Activated naive CD4-positive, alpha-beta T cell treated with anti-CD3 and anti-CD28 coated beads, Interleukin-2, amount 50 U/mL, for 24 hours (primary cell): ENCODE measurements around the gene NDC1.
"Not testable (repeated sequence)": the region's sequence is repeated elsewhere in the genome, so short reads cannot be mapped to it uniquely, and the experiment has no call there.

ENCODE experiments used
- H3K27ac Mint-ChIP-seq: one replicate; pipeline ENCODE4 v1.8.0; 2021; ENCODE audit warnings: mild to moderate bottlenecking, mixed read lengths
- H3K27me3 Mint-ChIP-seq: one replicate; pipeline ENCODE4 v1.8.0; 2021; ENCODE audit warnings: mixed read lengths
- H3K36me3 Mint-ChIP-seq: one replicate; pipeline ENCODE4 v1.8.0; 2021; ENCODE audit warnings: mixed read lengths
- H3K4me1 Mint-ChIP-seq: one replicate; pipeline ENCODE4 v1.8.0; 2021; ENCODE audit warnings: mixed read lengths
- H3K4me3 Mint-ChIP-seq: one replicate; pipeline ENCODE4 v1.8.0; 2021; ENCODE audit warnings: mild to moderate bottlenecking, mixed read lengths
- H3K9me3 Mint-ChIP-seq: one replicate; pipeline ENCODE4 v1.8.0; 2021; ENCODE audit warnings: mixed read lengths

NDC1 gene, protein sequence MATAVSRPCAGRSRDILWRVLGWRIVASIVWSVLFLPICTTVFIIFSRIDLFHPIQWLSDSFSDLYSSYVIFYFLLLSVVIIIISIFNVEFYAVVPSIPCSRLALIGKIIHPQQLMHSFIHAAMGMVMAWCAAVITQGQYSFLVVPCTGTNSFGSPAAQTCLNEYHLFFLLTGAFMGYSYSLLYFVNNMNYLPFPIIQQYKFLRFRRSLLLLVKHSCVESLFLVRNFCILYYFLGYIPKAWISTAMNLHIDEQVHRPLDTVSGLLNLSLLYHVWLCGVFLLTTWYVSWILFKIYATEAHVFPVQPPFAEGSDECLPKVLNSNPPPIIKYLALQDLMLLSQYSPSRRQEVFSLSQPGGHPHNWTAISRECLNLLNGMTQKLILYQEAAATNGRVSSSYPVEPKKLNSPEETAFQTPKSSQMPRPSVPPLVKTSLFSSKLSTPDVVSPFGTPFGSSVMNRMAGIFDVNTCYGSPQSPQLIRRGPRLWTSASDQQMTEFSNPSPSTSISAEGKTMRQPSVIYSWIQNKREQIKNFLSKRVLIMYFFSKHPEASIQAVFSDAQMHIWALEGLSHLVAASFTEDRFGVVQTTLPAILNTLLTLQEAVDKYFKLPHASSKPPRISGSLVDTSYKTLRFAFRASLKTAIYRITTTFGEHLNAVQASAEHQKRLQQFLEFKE

DNA sequence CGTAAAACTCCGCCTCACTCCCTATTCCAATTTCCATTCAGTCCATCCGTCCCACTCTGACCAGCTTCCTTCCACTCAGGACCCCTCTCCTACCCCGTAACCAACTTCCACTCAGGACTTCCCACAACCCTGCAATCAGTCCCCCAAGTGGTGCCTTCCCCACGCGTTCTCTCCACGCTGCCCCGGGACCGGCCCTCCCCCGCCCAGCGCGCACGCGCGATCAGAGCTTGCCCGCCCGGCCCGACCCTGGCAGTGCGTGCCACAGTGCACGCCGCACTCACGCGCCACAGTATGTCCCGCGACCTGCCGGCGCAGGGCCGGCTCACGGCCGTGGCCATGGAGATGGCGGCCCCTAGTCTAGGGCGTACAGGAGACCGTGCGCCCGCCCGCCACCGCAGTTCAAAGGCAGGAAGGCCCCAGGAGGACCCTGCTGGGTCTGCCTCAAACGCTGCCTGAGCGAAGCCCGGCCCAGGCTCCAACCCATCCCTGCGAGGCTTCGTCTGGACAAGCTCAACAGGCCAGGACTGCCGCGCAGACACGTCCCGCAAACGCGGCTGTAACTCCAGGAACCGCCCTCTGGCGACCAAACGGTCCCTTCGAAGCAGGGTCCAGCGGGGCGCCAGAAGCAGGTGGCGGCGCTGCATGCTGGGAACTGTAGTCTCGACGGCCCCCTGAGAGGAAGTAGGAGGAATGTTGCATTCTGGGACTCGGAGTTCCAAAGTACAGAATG is at the start of gene NDC1:
TSS of gene NDC1 (minus strand) at position 373 of the 730 bp plus-strand sequence. CDS start at position 338, 35 bp downstream.
- peaks cover 29% of the 10 kb centered on the region for H3K4me1 Mint-ChIP-seq
- peak within 1 kb of the TSS; percentile 98 for H3K4me3 Mint-ChIP-seq
- H3K27ac Mint-ChIP-seq = peak within 1 kb of the TSS; percentile 98
- H3K9me3 Mint-ChIP-seq = no peaks in the 10 kb centered on the region
- H3K27me3 Mint-ChIP-seq = no peaks in the 10 kb centered on the region
- peaks cover 5% of the 10 kb centered on the region for H3K36me3 Mint-ChIP-seq

- peaks cover 16% of the 10 kb centered on the region for H3K36me3 Mint-ChIP-seq
- not testable (repeated sequence) for H3K4me3 Mint-ChIP-seq
Observed at GRCh38 chr1:53883600-53883999, 45.5 kb upstream of the NDC1 start.

GRCh38 chr1:53881853-53882252 is 43.8 kb upstream of the NDC1 start:
- H3K36me3 Mint-ChIP-seq = peaks cover 20% of the 10 kb centered on the region
- H3K27ac Mint-ChIP-seq = peak overlapping the region; percentile 44
- not testable (repeated sequence) for H3K9me3 Mint-ChIP-seq, H3K27me3 Mint-ChIP-seq, H3K4me3 Mint-ChIP-seq
- H3K4me1 Mint-ChIP-seq = peaks cover 29% of the 10 kb centered on the region

More at GRCh38 chr1:53883600-53883999, 45.5 kb upstream of the NDC1 start:
- H3K27ac Mint-ChIP-seq, H3K9me3 Mint-ChIP-seq, H3K27me3 Mint-ChIP-seq: not testable (repeated sequence)
- H3K4me1 Mint-ChIP-seq = peaks cover 45% of the 10 kb centered on the region

DNA sequence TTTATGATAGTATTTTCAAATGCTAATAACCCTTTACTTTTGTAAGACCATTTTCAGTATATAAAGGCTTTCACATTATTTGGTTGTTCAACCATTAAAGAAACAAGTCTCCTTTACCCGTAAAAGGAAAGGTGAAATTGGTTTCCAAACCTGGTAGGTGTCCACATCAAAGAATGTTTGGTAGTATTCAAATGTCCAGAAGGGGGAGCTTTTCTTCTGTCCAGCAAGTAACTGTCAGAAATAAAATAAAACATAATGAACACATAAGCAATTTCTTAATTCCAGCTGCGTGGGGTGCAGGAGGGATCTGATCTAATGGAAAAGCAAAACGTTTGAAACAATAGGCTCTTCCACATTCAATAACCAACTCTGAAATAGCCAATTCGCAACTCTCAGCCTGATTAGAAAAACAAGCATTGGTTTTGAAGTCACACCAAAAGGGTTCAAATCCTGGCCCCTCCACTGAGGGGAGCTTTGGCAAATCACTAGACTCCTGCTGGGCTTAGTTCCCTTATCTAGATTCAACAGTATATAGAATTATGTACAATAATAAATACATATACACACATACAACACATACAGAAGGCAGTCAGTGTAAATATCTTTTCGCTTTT is 40.5 kb upstream of the NDC1 start:
- Mint-ChIP-seq H3K9me3 (no peaks in the 10 kb centered on the region), H3K36me3 (peaks cover 24% of the 10 kb centered on the region), H3K27me3 (no peaks in the 10 kb centered on the region), H3K4me1 (peaks cover 13% of the 10 kb centered on the region), H3K27ac (no peak overlapping the region), H3K4me3 (no peak overlapping the region)

DNA sequence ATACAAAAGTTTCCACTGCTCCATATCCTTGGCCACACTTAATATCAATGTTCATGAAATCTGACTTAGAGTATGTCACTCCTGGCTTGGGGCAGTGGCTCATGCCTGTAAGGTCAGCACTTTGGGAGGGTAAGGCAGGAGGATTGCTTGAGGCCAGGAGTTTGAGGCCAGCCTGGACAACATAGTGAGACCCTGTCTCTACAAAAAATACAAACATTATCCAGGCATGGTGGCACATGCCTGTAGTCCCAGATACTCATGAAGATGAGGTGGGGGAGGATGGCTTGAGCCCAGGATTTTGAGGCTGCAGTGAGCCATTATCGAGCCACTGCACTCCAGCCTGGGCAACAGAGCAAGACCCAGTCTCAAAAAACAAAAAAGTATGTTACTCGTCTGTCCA is 37.1 kb upstream of the NDC1 start:
- not testable (repeated sequence) for H3K27me3 Mint-ChIP-seq, H3K4me3 Mint-ChIP-seq, H3K27ac Mint-ChIP-seq, H3K4me1 Mint-ChIP-seq, H3K9me3 Mint-ChIP-seq
- peaks cover 15% of the 10 kb centered on the region for H3K36me3 Mint-ChIP-seq

DNA sequence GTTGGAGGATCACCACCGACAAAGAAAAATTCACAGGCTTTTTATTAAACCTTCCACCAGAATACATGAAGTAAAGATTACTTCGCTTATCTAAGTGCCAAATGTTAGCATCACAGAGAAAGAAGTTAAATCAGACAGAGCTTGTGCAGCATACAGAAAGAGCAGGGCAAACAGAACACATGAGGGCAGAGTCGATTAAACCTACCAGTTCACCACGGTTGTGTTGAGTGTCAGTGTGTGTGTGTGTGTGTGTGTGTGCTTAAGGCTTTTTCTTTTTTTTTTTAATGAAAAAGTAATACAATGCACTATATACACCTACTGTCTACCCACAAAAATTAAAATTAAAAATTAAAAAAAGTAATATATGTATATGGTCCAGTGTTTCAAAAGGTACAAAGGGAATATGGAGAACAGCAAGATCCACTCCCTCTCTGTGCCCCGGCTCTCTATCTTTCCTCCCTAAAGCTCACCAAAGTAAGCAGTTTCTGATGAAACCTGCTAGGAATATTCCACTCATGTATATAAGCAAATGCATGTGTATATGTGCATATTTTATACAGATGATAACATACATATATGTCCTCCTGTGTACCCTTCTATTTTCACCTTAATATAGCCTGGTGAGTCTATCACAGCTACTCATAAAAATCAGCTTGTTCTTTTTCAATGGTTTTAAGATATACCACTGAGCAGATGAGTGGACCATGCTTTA is 33.8 kb upstream of the NDC1 start:
- no peaks in the 10 kb centered on the region for H3K4me1 Mint-ChIP-seq
- H3K27ac Mint-ChIP-seq = no peak overlapping the region
- peaks cover 15% of the 10 kb centered on the region for H3K36me3 Mint-ChIP-seq
- no peaks in the 10 kb centered on the region for H3K9me3 Mint-ChIP-seq
- H3K27me3 Mint-ChIP-seq = no peaks in the 10 kb centered on the region
- H3K4me3 Mint-ChIP-seq = no peak overlapping the region

DNA sequence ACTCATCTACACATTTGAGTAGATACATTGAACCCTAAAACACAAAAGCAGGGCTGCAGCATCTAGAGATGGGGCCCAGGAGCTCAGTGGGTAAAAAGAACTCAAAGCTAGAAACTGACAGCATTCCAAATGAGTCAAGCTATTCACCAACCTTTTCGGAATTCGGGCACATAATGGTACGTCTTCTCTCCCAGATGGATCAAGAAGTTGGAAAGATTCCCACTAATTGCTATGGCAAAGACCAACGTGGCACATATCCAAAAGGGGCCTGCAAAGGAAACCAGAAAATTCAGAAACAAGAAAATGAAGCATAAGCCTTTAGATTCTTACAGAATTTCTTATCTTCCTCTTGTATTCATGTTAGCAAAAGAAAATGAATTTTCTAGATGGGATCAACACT is 33.1 kb upstream of the NDC1 start:
- Mint-ChIP-seq H3K9me3 (no peaks in the 10 kb centered on the region), H3K36me3 (peaks cover 17% of the 10 kb centered on the region), H3K4me1 (no peaks in the 10 kb centered on the region)

GRCh38 chr1:53869454-53870117 is 31.5 kb upstream of the NDC1 start:
- no peaks in the 10 kb centered on the region for H3K9me3 Mint-ChIP-seq

More for the DNA sequence above, 33.1 kb upstream of the NDC1 start:
- Mint-ChIP-seq H3K27me3 (no peaks in the 10 kb centered on the region), H3K4me3 (no peak overlapping the region), H3K27ac (no peak overlapping the region)

GRCh38 chr1:53868565-53868964 is 30.5 kb upstream of the NDC1 start:
- Mint-ChIP-seq H3K36me3 (peaks cover 12% of the 10 kb centered on the region), H3K27me3 (no peaks in the 10 kb centered on the region), H3K27ac (no peak overlapping the region), H3K4me1 (no peaks in the 10 kb centered on the region), H3K4me3 (no peak overlapping the region), H3K9me3 (no peaks in the 10 kb centered on the region)

More at GRCh38 chr1:53869454-53870117, 31.5 kb upstream of the NDC1 start:
- H3K4me1 Mint-ChIP-seq = no peaks in the 10 kb centered on the region
- no peak overlapping the region for H3K27ac Mint-ChIP-seq
- H3K27me3 Mint-ChIP-seq = no peaks in the 10 kb centered on the region
- peaks cover 12% of the 10 kb centered on the region for H3K36me3 Mint-ChIP-seq
- no peak overlapping the region for H3K4me3 Mint-ChIP-seq

DNA sequence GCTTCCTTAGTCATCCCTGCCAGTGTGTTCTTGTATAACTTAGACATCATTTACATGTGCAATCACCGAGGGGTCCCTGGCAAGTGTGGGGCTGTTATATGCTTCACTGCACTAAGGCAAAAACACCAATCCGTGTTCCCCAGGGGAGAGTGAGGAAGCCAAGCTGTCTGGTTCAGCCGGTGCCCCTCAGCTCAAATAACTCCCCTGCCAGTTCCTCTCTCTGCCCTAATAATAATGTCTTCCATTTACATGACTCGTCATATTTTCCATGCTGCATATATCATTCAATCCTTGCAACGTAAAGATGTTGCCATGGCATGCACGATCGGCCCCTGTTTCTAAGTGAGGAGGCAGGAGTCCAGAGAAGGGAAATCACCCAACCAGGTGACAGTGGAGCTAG is 24.4 kb upstream of the NDC1 start:
- no peaks in the 10 kb centered on the region for H3K27me3 Mint-ChIP-seq
- no peak overlapping the region for H3K4me3 Mint-ChIP-seq
- peaks cover 16% of the 10 kb centered on the region for H3K4me1 Mint-ChIP-seq
- no peak overlapping the region for H3K27ac Mint-ChIP-seq
- no peaks in the 10 kb centered on the region for H3K9me3 Mint-ChIP-seq
- peaks cover 6% of the 10 kb centered on the region for H3K36me3 Mint-ChIP-seq

DNA sequence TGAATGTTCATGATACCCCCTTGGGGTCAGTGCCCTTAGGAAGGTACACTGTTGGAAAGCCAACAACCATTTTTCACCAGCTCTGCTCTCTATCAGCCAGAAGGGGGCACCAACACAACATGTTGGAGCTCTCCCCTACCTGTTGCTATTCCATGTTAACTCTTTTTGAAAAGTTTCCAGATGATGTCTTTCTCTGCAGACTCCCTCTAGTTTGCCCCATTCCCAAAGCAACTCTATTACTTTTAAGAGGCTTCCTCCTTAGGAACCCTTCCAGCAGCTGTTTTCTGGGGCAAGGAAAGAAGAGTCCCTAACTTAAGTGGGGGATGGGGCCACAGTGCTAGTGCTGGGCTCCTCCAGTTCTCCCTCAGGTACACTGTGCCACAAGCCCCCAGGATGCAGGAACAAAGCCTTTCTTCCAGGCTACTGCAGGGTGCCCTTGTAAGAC is 22.9 kb upstream of the NDC1 start:
- Mint-ChIP-seq H3K27me3 (no peaks in the 10 kb centered on the region), H3K36me3 (peaks cover 2% of the 10 kb centered on the region), H3K4me1 (peaks cover 16% of the 10 kb centered on the region), H3K4me3 (no peak overlapping the region), H3K27ac (no peak overlapping the region), H3K9me3 (no peaks in the 10 kb centered on the region)

DNA sequence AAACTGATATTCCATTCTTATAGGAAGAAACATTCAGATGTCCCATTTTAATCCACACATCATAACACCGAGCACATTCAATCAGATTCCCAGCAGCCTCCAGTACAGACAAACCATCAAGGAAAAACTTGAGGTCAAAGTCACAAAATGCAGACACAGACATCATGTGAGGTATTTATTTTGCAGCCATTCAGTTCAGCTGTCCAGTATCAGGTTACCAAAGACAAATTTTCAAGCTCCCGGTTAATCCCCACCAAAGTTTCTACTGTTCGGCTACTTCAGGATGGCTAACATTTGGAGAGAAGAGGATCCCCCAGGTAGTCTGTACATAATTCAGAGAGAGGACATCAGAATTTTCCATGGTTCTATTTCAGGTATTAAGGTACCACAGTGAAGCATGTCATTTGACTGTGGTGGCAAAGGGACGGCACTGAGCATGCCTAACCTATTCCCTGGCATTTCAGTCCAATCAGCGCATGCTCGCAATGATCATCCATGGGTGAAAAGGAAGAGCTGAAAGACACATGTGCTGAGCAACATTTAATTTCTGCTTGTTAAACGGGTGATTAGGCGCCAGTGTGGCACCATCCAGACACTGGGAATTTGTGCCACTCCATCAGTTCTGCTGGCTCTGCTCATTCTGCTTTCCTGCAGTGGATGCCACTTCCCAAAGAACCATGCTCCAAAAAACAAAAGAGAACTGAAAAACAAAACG is 13.6 kb upstream of the NDC1 start:
- H3K27me3 Mint-ChIP-seq = no peaks in the 10 kb centered on the region
- no peak overlapping the region for H3K27ac Mint-ChIP-seq
- no peak overlapping the region for H3K4me3 Mint-ChIP-seq
- peaks cover 12% of the 10 kb centered on the region for H3K36me3 Mint-ChIP-seq
- no peaks in the 10 kb centered on the region for H3K4me1 Mint-ChIP-seq
- no peaks in the 10 kb centered on the region for H3K9me3 Mint-ChIP-seq

- H3K4me3 Mint-ChIP-seq = no peak overlapping the region
- H3K9me3 Mint-ChIP-seq = no peaks in the 10 kb centered on the region
- H3K27ac Mint-ChIP-seq = no peak overlapping the region
- no peaks in the 10 kb centered on the region for H3K27me3 Mint-ChIP-seq
- peaks cover 12% of the 10 kb centered on the region for H3K36me3 Mint-ChIP-seq
- H3K4me1 Mint-ChIP-seq = no peaks in the 10 kb centered on the region
Observed at GRCh38 chr1:53850082-53850673, 12.1 kb upstream of the NDC1 start.

- Mint-ChIP-seq H3K27ac (no peak overlapping the region), H3K36me3 (peaks cover 11% of the 10 kb centered on the region), H3K4me3 (no peak overlapping the region), H3K27me3 (no peaks in the 10 kb centered on the region), H3K4me1 (no peaks in the 10 kb centered on the region), H3K9me3 (no peaks in the 10 kb centered on the region)
Observed at GRCh38 chr1:53847980-53848379, 9.9 kb upstream of the NDC1 start.
